C1 segment of cervical spinal cord (tissue), 14 donors: ENCODE data around the gene IWS1.
"Not testable (repeated sequence)": the region's sequence is repeated elsewhere in the genome, so short reads cannot be mapped to it uniquely, and the experiment has no call there.

Source experiments
- DNase-seq, 14 donors: peaks; one replicate each; lab custom pipeline; 2025; lab: John Stamatoyannopoulos, UW

The IWS1 gene

GRCh38 chr2:127455566-127456493 lies 70.5 kb downstream of the IWS1 start:
- no peak for DNase-seq

GRCh38 chr2:127454595-127455565 lies 71.4 kb downstream of the IWS1 start:
- no peak for DNase-seq

GRCh38 chr2:127453392-127454171 lies 72.7 kb downstream of the IWS1 start:
- no peak for DNase-seq

- DNase-seq = no peak
Measured at GRCh38 chr2:127453013-127453391, 73.3 kb downstream of the IWS1 start.

GRCh38 chr2:127452423-127452822 lies 73.9 kb downstream of the IWS1 start:
- not testable (repeated sequence) for DNase-seq

- no peak for DNase-seq
Measured at GRCh38 chr2:127451981-127452380, 74.3 kb downstream of the IWS1 start.

- DNase-seq = no peak
Measured at GRCh38 chr2:127449898-127450297, 76.4 kb downstream of the IWS1 start.

GRCh38 chr2:127449414-127449813 lies 76.9 kb downstream of the IWS1 start:
- no peak for DNase-seq

- no peak for DNase-seq
Measured at GRCh38 chr2:127448526-127448925, 77.8 kb downstream of the IWS1 start.

- DNase-seq = no peak
Measured at GRCh38 chr2:127439343-127439742, 86.9 kb downstream of the IWS1 start.

GRCh38 chr2:127437781-127438726 lies 88.2 kb downstream of the IWS1 start:
- no peak for DNase-seq

- DNase-seq = no peak
Measured at GRCh38 chr2:127437056-127437455, 89.2 kb downstream of the IWS1 start.

- DNase-seq = no peak
Measured at GRCh38 chr2:127434515-127434914, 91.8 kb downstream of the IWS1 start.

- DNase-seq = no peak
Measured at GRCh38 chr2:127431408-127432023, 94.8 kb downstream of the IWS1 start.
